ENCODE measurements around the gene REC114. TPM values are rescaled to one million over a fixed set of nuclear protein-coding genes. Genes with fewer than 3 reads are reported as not detected.

Gene REC114
- total RNA-seq, 1 experiment from 2014 or later: not detected

- TF ChIP-seq REST (IDR thresholded peaks at IDR 0.05; ENCODE audit: low read depth): no peak
- no peak for TF ChIP-seq TCF7L2 (IDR thresholded peaks at IDR 0.05; ENCODE audit: borderline replicate concordance, extremely low read depth, insufficient read depth, insufficient read length)
Observed at GRCh38 chr15:73517566-73517965, 74.6 kb downstream of the REC114 start (continued).

DNA sequence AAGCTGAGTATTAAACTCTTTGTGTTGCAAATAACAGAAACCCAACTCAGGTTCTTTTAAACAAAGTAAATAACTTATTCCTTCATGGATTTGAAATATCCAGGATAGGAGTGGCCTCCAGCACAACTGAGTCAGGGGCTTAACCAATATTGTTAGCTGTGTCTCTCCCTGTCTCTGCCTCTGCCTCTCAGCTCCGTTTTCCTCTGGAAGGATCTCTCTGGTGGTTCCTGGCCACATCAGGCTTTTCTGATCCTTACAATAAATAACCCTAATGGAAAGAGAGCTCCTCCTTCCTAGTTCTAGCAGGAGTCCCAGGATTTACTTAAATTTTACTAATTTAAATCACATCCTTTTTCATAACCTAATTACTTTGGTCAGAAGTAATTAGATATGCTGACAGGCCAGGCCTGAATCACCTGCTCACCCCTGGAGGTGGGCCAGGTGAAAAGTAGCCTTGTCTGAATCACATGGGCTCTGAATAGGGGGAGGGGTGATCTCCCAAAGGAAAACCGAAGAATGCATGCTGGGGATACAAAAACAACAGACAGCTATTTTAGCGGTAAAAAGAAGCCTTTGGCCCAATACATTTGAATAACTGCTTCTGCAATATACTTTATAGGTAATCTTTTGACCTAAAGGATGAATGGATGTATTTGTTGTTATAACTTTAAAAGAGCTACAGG lies 75.4 kb downstream of the REC114 start:
- no peaks in the 10 kb centered on the region for H3K36me3 ChIP-seq (ENCODE audit: control insufficient read depth in 1 of 2, insufficient read depth in 2 of 2, low read length in 2 of 2)
- no peak overlapping the region for H3K4me2 ChIP-seq (ENCODE audit: low read length)
- no peaks in the 10 kb centered on the region for H3K4me1 ChIP-seq (ENCODE audit: control insufficient read depth in 1 of 2, insufficient read depth in 2 of 2, low read length in 2 of 2)
- H3K27ac ChIP-seq (ENCODE audit: low read depth, low read length): no peak overlapping the region
- CTCF ChIA-PET: no interaction called here
- H4K20me1 ChIP-seq (ENCODE audit: insufficient read depth): no peaks in the 10 kb centered on the region
- H3K4me3 ChIP-seq (replicated peaks in 1 of 2; ENCODE audit: low read depth in 1 of 2, low read length in 2 of 2): no peak overlapping the region
- intact Hi-C loops (cut with micrococcal nuclease): no loop called here
- no peak for TF ChIP-seq MAX (IDR thresholded peaks at IDR 0.05)
- no peak for TF ChIP-seq SP1 (IDR thresholded peaks at IDR 0.05; ENCODE audit: low read depth)
- TF ChIP-seq CEBPB (IDR thresholded peaks at IDR 0.05; ENCODE audit: low read depth): no peak
- TF ChIP-seq POLR2AphosphoS5 (IDR thresholded peaks at IDR 0.05; ENCODE audit: low read depth, low read length): no peak
- no peak for TF ChIP-seq ZNF274 (IDR thresholded peaks at IDR 0.05; ENCODE audit: low read depth, low read length)
- no peak for TF ChIP-seq EZH2 (IDR thresholded peaks at IDR 0.05)
- TF ChIP-seq YY1 (IDR thresholded peaks at IDR 0.05; ENCODE audit: extremely low read depth, insufficient replicate concordance, low read depth, low read length): no peak
- no TSS peak for BruUV-seq (replicated peaks)
- POLR2A ChIA-PET: no interaction called here
- DNase-seq (ENCODE audit: low read depth, low spot score) (no peak), ATAC-seq (no peak)
- no peaks in the 10 kb centered on the region for H3K9me3 ChIP-seq (ENCODE audit: control insufficient read depth in 1 of 2, insufficient read depth in 1 of 2, low read depth in 1 of 2, low read length in 2 of 2)
- H3K79me2 ChIP-seq (ENCODE audit: insufficient read depth, low read length): no peaks in the 10 kb centered on the region
- no peak overlapping the region for H2AFZ ChIP-seq (ENCODE audit: low read depth, low read length, poor library complexity, severe bottlenecking)
- H3K27me3 ChIP-seq (ENCODE audit: insufficient read depth, low read length): no peaks in the 10 kb centered on the region
- H3K9ac ChIP-seq (ENCODE audit: low read length): no peak overlapping the region
- H3K9me2 ChIP-seq (ENCODE audit: insufficient read depth): no peaks in the 10 kb centered on the region
- RAD21 ChIA-PET (ENCODE audit: low non-redundant PET in 1 of 2, low total read pairs in 2 of 2, uncharacterized antibody in 2 of 2, unreplicated experiment in 2 of 2): no interaction called here
